Measurements from ENCODE around the gene HAAO. TPM values are rescaled to one million over a fixed set of nuclear protein-coding genes. Genes with fewer than 3 reads are reported as not detected.

Gene HAAO
- total and polyA plus RNA-seq, 2 of the 8 experiments (the other 6 are each of a cell fraction or from before 2014, with no cell fraction given) = 2.5 to 7.0 TPM

DNA sequence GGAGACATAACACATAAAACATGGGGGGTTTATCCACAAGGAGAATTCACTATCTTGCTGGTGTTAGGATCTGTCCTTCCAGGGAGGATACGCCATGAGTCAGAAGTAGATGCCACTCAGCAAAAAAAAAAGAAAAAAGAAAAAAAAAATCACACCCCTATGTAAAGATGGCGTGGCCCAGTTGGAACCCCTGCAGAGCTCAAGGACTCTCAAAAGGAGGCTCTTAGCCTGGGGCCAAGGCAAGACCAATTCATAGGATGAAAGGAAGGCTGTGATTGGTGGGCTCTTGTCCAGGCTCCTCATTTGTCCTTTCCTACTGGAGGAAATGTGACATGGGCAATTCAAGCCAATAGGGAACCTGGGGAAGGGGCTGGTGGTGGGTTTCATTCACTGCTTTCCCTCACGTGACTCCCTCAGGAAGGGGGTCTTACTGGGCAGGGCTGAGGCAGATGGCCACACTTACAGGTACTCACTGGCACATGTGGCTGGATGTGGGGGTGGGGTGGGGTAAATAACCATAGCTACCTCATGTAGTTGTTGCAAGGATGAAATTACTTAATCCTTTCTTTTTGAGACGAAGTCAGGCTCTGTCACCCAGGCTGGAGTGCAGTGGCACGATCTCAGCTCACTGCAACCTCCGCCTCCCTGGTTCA lies 38.7 kb upstream of the HAAO start (continued):
- TF ChIP-seq, protein P1, sequence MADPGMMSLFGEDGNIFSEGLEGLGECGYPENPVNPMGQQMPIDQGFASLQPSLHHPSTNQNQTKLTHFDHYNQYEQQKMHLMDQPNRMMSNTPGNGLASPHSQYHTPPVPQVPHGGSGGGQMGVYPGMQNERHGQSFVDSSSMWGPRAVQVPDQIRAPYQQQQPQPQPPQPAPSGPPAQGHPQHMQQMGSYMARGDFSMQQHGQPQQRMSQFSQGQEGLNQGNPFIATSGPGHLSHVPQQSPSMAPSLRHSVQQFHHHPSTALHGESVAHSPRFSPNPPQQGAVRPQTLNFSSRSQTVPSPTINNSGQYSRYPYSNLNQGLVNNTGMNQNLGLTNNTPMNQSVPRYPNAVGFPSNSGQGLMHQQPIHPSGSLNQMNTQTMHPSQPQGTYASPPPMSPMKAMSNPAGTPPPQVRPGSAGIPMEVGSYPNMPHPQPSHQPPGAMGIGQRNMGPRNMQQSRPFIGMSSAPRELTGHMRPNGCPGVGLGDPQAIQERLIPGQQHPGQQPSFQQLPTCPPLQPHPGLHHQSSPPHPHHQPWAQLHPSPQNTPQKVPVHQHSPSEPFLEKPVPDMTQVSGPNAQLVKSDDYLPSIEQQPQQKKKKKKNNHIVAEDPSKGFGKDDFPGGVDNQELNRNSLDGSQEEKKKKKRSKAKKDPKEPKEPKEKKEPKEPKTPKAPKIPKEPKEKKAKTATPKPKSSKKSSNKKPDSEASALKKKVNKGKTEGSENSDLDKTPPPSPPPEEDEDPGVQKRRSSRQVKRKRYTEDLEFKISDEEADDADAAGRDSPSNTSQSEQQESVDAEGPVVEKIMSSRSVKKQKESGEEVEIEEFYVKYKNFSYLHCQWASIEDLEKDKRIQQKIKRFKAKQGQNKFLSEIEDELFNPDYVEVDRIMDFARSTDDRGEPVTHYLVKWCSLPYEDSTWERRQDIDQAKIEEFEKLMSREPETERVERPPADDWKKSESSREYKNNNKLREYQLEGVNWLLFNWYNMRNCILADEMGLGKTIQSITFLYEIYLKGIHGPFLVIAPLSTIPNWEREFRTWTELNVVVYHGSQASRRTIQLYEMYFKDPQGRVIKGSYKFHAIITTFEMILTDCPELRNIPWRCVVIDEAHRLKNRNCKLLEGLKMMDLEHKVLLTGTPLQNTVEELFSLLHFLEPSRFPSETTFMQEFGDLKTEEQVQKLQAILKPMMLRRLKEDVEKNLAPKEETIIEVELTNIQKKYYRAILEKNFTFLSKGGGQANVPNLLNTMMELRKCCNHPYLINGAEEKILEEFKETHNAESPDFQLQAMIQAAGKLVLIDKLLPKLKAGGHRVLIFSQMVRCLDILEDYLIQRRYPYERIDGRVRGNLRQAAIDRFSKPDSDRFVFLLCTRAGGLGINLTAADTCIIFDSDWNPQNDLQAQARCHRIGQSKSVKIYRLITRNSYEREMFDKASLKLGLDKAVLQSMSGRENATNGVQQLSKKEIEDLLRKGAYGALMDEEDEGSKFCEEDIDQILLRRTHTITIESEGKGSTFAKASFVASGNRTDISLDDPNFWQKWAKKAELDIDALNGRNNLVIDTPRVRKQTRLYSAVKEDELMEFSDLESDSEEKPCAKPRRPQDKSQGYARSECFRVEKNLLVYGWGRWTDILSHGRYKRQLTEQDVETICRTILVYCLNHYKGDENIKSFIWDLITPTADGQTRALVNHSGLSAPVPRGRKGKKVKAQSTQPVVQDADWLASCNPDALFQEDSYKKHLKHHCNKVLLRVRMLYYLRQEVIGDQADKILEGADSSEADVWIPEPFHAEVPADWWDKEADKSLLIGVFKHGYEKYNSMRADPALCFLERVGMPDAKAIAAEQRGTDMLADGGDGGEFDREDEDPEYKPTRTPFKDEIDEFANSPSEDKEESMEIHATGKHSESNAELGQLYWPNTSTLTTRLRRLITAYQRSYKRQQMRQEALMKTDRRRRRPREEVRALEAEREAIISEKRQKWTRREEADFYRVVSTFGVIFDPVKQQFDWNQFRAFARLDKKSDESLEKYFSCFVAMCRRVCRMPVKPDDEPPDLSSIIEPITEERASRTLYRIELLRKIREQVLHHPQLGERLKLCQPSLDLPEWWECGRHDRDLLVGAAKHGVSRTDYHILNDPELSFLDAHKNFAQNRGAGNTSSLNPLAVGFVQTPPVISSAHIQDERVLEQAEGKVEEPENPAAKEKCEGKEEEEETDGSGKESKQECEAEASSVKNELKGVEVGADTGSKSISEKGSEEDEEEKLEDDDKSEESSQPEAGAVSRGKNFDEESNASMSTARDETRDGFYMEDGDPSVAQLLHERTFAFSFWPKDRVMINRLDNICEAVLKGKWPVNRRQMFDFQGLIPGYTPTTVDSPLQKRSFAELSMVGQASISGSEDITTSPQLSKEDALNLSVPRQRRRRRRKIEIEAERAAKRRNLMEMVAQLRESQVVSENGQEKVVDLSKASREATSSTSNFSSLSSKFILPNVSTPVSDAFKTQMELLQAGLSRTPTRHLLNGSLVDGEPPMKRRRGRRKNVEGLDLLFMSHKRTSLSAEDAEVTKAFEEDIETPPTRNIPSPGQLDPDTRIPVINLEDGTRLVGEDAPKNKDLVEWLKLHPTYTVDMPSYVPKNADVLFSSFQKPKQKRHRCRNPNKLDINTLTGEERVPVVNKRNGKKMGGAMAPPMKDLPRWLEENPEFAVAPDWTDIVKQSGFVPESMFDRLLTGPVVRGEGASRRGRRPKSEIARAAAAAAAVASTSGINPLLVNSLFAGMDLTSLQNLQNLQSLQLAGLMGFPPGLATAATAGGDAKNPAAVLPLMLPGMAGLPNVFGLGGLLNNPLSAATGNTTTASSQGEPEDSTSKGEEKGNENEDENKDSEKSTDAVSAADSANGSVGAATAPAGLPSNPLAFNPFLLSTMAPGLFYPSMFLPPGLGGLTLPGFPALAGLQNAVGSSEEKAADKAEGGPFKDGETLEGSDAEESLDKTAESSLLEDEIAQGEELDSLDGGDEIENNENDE (IDR thresholded peaks at IDR 0.05; ENCODE audit: insufficient replicate concordance, low read length) = no peak
- no peak for TF ChIP-seq YY1 (IDR thresholded peaks at IDR 0.05; ENCODE audit: low read depth, low read length)
- TF ChIP-seq RNF2 (IDR thresholded peaks at IDR 0.05; ENCODE audit: borderline replicate concordance, low read depth, low read length, missing control alignments, poor library complexity, severe bottlenecking) = no peak
- no peak for TF ChIP-seq PHF8 (conservative IDR thresholded peaks at IDR 0.05; ENCODE audit: low read depth, low read length)
- TF ChIP-seq FOSL1 (IDR thresholded peaks at IDR 0.05; ENCODE audit: insufficient read depth, low read depth, low read length) = no peak

Measured in H1 (cell line).